Ovary (tissue), 9 donors: ENCODE results near the gene GAS2L2. TPM values are rescaled to one million over a fixed set of nuclear protein-coding genes. Genes with fewer than 3 reads are reported as not detected.

Experiments used
- DNase-seq, 5 donors: peaks; one replicate each; pipeline ENCODE4 v3.0.0-alpha.2; 2019 to 2020
- H3K27ac ChIP-seq, 2 donors: fragments of 200-600 bp; one replicate each; pipeline versions ENCODE4 v1.5.1 to v1.8.0; 2019 to 2022
- H3K27me3 ChIP-seq: fragments of 200-600 bp; one replicate; pipeline ENCODE4 v1.8.0; 2022
- H3K36me3 ChIP-seq: fragments of 200-600 bp; sonication (generic); one replicate; pipeline ENCODE4 v1.5.1; 2019
- H3K4me1 ChIP-seq: one replicate; pipeline ENCODE4 v1.8.1; 2013; ENCODE audit warnings: mild to moderate bottlenecking, moderate library complexity; ENCODE audit not compliant: insufficient read depth
- H3K4me3 ChIP-seq: fragments of 200-600 bp; sonication (generic); one replicate; pipeline ENCODE4 v1.5.1; 2017
- H3K9me3 ChIP-seq, 2 donors: fragments of 200-600 bp in 1 of 2; sonication (generic) in 1 of 2; one replicate each; pipeline versions ENCODE4 v1.5.1 to v1.8.1; 2013 to 2019; ENCODE audit warnings: mild to moderate bottlenecking in 1 of 2, moderate library complexity in 1 of 2
- EP300 ChIP-seq: sonication (generic); formaldehyde crosslinking; IDR thresholded peaks from one replicate; pipeline ENCODE4 v1.6.1; 2017; ENCODE audit warnings: antibody characterized with exemption
- POLR2A ChIP-seq: fragments of 450-650 bp; IDR thresholded peaks from one replicate; pipeline ENCODE4 v1.6.1; 2017; ENCODE audit warnings: antibody characterized with exemption, mild to moderate bottlenecking, moderate library complexity
- WGBS, 3 donors: extraction: QIAGEN DNeasy Blood & Tissue Kit in 1 of 3; methylation state at CpG; one replicate each; pipeline versions ENCODE4 v1.1.5 to v1.1.7; 2013 to 2017; 5-methylcytosine and 5-hydroxymethylcytosine counted together
- intact Hi-C, 4 donors: fragments of 100-400 bp; cut with DNase I; formaldehyde crosslinking; loops; one replicate each; pipeline versions ENCODE4 v1.11.0 to v1.15.1; 2022 to 2023
- polyA plus RNA-seq, 2 donors: library from polyadenylated mRNA; stranded (reverse); fragments of 200-250 nt in 1 of 2; fragments of 350-450 nt in 1 of 2; fragmentation: Illumina TruSeq in 1 of 2; extraction: RNeasy Lipid Tissue Mini Kit (QIAGEN cat#74804) in 1 of 2; gene quantifications; one replicate each; pipeline ENCODE4 v1.2.3, GENCODE V29; 2013 to 2014
- total RNA-seq, 7 donors: library from RNA; depleted of rRNA in 2 of 7; stranded (reverse); fragments of >200 nt in 2 of 7; fragmentation: NEBNext Ultra II Directional in 3 of 7; extraction: Animal tissue kit (Norgen Biotek cat#: 25700) in 3 of 7; gene quantifications; one replicate each; pipeline versions ENCODE4 v1.1.0 to v1.2.4, GENCODE V29; 2016 to 2023
- TF ChIP-seq, protein P1 (sequence below), 3 donors: fragments of 450-650 bp in 2 of 3; fragments of 200-600 bp in 1 of 3; IDR thresholded peaks; one replicate each; pipeline versions ENCODE4 v1.5.1 to v1.8.0; 2016 to 2022; ENCODE audit warnings: antibody characterized with exemption in 3 of 3, mild to moderate bottlenecking in 1 of 3
- donor health status: DM: no; HTN: no; CAD: no; lungs with moderate emphysema.
- donor health status: DM: no; HTN: no; CAD: no.
- donor health status: Bipolar disorder and iron deficiency.
- donor health status: DM: yes; HTN: yes; CAD: no.
- donor health status: DM: no; HTN: no; CAD: no.
- donor health status: DM: yes; HTN: yes; CAD: no.

GAS2L2 gene
- total and polyA plus RNA-seq, 9 donors: 0.02 to 9.0 (median 0.61) TPM; not detected in 3

DNA sequence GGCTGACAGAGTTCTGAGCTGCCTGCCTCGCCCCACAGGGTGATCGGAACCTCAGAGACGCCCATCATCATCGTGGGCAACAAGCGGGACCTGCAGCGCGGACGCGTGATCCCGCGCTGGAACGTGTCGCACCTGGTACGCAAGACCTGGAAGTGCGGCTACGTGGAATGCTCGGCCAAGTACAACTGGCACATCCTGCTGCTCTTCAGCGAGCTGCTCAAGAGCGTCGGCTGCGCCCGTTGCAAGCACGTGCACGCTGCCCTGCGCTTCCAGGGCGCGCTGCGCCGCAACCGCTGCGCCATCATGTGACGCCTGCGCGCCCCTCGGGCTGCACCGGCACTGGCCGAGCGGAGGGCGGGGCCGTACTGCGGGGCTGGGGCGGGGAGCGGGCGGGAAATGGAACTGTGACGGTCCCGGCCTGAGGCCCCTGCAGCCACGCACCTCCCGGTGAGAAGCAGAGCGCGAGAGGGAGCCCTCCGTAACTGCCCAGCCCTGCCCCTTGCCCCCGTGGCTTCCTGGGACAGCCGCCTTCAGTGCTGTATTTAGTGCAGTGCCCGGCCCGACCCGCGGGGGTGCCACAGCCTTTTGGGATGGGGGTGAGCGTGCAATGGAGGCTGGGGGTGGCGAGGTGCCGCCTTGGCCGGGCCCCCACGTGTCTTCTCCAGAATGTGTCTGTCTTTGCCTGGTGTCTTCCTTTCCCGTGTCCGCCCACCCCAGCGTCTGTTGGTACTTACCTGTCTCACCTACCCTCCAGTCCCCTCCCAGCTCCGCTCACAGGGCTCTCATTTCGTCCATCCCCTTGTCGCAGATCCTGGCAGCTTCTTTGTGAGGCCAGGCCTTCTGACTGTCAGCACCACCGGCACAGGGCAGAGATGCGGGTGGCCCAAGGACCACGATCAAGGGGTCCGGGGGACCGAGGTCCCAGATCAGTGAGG is 11.8 kb downstream of the GAS2L2 start:
- Histone ChIP-seq H3K4me1 (peaks cover 6% of the 10 kb centered on the region), H3K9me3 (no peaks in the 10 kb centered on the region), H3K4me3 (no peak overlapping the region), H3K27ac (no peak overlapping the region), H3K36me3 (no peaks in the 10 kb centered on the region), H3K27me3 (no peaks in the 10 kb centered on the region)
- TF ChIP-seq EP300 (no peak), POLR2A (no peak)
- TF ChIP-seq, protein P1, sequence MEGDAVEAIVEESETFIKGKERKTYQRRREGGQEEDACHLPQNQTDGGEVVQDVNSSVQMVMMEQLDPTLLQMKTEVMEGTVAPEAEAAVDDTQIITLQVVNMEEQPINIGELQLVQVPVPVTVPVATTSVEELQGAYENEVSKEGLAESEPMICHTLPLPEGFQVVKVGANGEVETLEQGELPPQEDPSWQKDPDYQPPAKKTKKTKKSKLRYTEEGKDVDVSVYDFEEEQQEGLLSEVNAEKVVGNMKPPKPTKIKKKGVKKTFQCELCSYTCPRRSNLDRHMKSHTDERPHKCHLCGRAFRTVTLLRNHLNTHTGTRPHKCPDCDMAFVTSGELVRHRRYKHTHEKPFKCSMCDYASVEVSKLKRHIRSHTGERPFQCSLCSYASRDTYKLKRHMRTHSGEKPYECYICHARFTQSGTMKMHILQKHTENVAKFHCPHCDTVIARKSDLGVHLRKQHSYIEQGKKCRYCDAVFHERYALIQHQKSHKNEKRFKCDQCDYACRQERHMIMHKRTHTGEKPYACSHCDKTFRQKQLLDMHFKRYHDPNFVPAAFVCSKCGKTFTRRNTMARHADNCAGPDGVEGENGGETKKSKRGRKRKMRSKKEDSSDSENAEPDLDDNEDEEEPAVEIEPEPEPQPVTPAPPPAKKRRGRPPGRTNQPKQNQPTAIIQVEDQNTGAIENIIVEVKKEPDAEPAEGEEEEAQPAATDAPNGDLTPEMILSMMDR (IDR thresholded peaks at IDR 0.05): no peak
- intact Hi-C loops: loop anchor here (10.0 kb wide), 5 partner anchors 126 to 426 kb away; no protein-coding TSS in a partner anchor
- WGBS, 3 donors: 12 to 17% (median 16%) methylated on average over 25 to 73 of the region's 73 CpGs
- peak in 1 of 5 donors; percentile 38 for DNase-seq

DNA sequence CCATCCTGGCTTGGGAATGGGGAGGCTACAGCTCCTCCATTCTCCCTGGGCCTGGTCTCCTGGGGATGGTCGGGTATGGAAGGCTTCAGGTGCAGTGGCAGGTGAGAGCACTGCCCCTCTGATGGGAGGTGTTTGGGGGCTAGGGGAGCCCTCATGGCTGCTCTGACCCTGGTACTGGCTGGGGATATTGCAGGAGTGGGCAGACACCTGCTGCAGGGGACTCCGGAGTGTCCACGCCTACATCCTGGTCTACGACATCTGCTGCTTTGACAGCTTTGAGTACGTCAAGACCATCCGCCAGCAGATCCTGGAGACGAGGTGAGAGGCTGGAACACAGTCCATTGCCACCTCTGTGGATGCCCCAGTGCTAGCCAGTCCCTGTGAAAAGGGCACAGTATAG is 12.8 kb downstream of the GAS2L2 start:
- Histone ChIP-seq H3K9me3 (no peaks in the 10 kb centered on the region), H3K4me3 (no peak overlapping the region), H3K27ac (no peak overlapping the region), H3K36me3 (no peaks in the 10 kb centered on the region), H3K4me1 (peaks cover 6% of the 10 kb centered on the region), H3K27me3 (no peaks in the 10 kb centered on the region)
- no peak for TF ChIP-seq EP300
- TF ChIP-seq, protein P1 (IDR thresholded peaks at IDR 0.05): no peak
- TF ChIP-seq POLR2A: no peak
- DNase-seq: no peak
- intact Hi-C loops: loop anchor here (10.0 kb wide), 5 partner anchors 125 to 425 kb away; no protein-coding TSS in a partner anchor
- WGBS, 3 donors: 84 to 93% (median 85%) methylated on average over 7 of the region's 7 CpGs

- no peak for DNase-seq
- WGBS, 3 donors: 77 to 84% (median 81%) methylated on average over 5 of the region's 5 CpGs
- peaks cover 6% of the 10 kb centered on the region for H3K4me1 ChIP-seq
- no peaks in the 10 kb centered on the region for H3K9me3 ChIP-seq
- H3K4me3 ChIP-seq: no peak overlapping the region
- intact Hi-C loops: no loop called here
- no peaks in the 10 kb centered on the region for H3K27me3 ChIP-seq
- H3K36me3 ChIP-seq: no peaks in the 10 kb centered on the region
- no peak overlapping the region for H3K27ac ChIP-seq
- TF ChIP-seq EP300: no peak
- TF ChIP-seq, protein P1 (IDR thresholded peaks at IDR 0.05): no peak
- TF ChIP-seq POLR2A: no peak
Observed at GRCh38 chr17:35738519-35739133, 14.4 kb downstream of the GAS2L2 start.

- no peaks in the 10 kb centered on the region for H3K9me3 ChIP-seq
- H3K27ac ChIP-seq: no peak overlapping the region
- H3K36me3 ChIP-seq: no peaks in the 10 kb centered on the region
- WGBS, 3 donors: 84 to 92% (median 89%) methylated on average over 5 of the region's 5 CpGs
- no peak overlapping the region for H3K4me3 ChIP-seq
- no peak for DNase-seq
- intact Hi-C loops: no loop called here
- H3K4me1 ChIP-seq: peaks cover 5% of the 10 kb centered on the region
- H3K27me3 ChIP-seq: no peaks in the 10 kb centered on the region
- TF ChIP-seq, protein P1 (IDR thresholded peaks at IDR 0.05): no peak
- no peak for TF ChIP-seq POLR2A
- TF ChIP-seq EP300: no peak
Observed at GRCh38 chr17:35736236-35736635, 16.8 kb downstream of the GAS2L2 start.
